Prostate gland (tissue), 2 donors: ENCODE data around the gene DCLK2.

Experiments
- POLR2A ChIP-seq: fragments of 450-650 bp; IDR thresholded peaks from one replicate; pipeline ENCODE4 v1.6.1; 2016; ENCODE audit warnings: antibody characterized with exemption, mild to moderate bottlenecking
- POLR2AphosphoS5 ChIP-seq: sonication (generic); formaldehyde crosslinking; IDR thresholded peaks from one replicate; pipeline ENCODE4 v1.6.1; 2017; ENCODE audit warnings: antibody characterized with exemption
- TF ChIP-seq, protein P1 (sequence below), 4 experiments: fragments of 200-600 bp in 2 of 4; fragments of 450-650 bp in 2 of 4; sonication (generic) in 2 of 4; IDR thresholded peaks; 1 replicate in 3 of 4; 2 replicates in 1 of 4; pipeline ENCODE4 v1.5.1; 2016 to 2019; ENCODE audit warnings: antibody characterized with exemption in 4 of 4, mild to moderate bottlenecking in 2 of 4, moderate library complexity in 2 of 4

DNA sequence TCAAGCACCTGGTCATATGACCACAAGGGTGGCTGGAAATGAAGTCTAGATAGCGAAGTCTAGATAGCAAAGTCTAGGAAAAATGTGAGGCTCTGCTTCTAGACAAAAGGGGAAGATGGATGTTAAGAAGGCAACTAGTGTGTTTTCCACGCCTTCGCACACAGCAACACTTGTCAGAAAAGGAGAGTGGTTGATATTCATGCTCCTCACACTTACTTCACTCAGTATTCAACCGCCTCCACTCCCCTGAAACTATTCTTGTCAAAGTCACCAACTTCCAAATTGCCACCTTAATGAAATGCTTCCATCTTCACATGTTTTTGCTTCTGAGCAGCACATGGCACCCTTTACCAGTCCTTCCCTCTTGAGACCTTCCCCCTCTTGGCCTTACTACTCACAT is 27.7 kb upstream of the DCLK2 start:
- TF ChIP-seq POLR2AphosphoS5 = no peak
- TF ChIP-seq, protein P1, sequence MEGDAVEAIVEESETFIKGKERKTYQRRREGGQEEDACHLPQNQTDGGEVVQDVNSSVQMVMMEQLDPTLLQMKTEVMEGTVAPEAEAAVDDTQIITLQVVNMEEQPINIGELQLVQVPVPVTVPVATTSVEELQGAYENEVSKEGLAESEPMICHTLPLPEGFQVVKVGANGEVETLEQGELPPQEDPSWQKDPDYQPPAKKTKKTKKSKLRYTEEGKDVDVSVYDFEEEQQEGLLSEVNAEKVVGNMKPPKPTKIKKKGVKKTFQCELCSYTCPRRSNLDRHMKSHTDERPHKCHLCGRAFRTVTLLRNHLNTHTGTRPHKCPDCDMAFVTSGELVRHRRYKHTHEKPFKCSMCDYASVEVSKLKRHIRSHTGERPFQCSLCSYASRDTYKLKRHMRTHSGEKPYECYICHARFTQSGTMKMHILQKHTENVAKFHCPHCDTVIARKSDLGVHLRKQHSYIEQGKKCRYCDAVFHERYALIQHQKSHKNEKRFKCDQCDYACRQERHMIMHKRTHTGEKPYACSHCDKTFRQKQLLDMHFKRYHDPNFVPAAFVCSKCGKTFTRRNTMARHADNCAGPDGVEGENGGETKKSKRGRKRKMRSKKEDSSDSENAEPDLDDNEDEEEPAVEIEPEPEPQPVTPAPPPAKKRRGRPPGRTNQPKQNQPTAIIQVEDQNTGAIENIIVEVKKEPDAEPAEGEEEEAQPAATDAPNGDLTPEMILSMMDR (IDR thresholded peaks at IDR 0.05) = no peak
- no peak for TF ChIP-seq POLR2A
